HG02798 (cell line): Measurements from ENCODE around the gene AASDH.

ENCODE experiments used
- ATAC-seq: cut with Tn5 transposase; IDR thresholded peaks from one replicate; pipeline ENCODE4 v1.9.1; 2021; ENCODE audit warnings: mild to moderate bottlenecking; ENCODE audit not compliant: unreplicated experiment, poor library complexity

AASDH gene

DNA sequence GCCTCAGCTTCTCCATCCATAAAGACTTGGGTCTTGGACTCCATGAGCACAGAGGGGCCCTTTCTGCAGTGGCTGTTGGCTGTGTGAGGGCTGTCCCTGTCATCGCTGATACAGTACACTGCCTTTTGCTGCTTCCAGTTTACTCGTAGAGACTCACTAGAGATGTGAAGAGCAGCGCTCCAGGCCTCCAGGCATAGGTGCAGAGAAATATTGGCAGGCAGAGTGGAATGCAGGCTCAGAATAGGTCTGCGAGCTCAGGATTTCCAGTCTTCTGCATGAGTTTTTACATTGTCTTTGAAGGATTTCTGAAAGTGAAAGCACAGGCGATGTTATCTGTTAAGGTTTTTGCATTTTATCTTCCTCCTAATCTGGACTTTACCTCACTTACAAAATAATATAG, 97.4 kb downstream of the AASDH start:
- no peak for ATAC-seq

GRCh38 chr4:56288663-56289062, 98.6 kb downstream of the AASDH start:
- no peak for ATAC-seq
